Measurements from ENCODE around the gene LAMC3.

LAMC3 gene

GRCh38 chr9:131125288-131126058 is 116.5 kb downstream of the LAMC3 start, which contains the start of gene NUP214:
Gene NUP214 (plus strand): TSS chr9:131125586. CDS start chr9:131125705, 119 bp downstream.
- DNase-seq, result peak; percentile 99

DNA sequence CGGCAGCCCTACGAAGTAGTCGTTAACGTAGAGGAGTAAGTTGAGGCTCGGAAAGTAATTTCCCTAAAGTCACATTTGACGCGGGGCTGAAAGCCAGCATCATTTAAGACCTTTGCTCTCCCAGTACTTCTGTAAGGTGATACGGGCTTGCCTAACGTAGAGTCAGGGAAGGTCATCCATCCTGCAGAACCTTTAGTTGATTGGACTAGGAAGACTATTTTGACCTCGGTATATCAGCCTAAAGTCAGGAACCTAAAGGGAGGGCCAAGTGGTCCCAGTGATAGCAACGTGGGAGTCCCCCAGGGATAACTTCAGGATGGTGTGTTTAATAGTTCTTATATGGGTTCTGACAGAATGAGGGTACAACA is 117.1 kb downstream of the LAMC3 start:
- no peak for DNase-seq

DNA sequence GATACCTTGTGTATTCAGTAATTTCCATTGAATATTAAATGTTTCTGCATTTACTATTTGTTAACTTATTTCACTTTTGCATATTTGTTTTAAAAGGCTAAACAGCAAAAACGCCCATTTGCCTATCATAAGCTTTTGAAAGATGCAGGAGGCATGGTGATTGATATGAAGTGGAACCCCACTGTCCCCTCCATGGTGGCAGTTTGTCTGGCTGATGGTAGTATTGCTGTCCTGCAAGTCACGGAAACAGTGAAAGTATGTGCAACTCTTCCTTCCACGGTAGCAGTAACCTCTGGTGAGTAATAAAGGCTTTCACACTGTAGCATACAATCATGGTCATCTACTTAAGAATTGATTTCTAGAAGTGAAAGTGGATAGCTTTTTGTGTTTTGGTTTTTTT is 120.2 kb downstream of the LAMC3 start:
- no peak for DNase-seq

DNA sequence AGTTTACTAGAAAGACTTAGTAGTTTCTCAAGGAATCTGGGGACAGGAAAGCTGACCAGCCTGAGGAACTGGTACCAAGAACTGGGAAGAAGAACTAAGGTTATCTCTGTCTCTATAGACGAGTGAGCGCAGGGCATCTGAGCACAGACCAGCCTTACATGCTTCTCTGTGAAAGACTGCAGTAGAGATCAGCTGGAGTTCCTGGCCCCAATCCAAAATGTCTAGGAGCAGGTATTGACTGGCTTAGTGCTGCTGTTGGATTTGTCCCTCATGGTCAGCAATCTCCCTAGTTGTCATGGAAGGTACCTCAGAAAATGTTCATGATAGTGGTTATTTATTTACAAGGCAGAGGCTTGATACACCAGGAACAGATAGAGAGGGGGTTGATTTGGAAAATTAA is 129.7 kb downstream of the LAMC3 start:
- DNase-seq, result no peak

GRCh38 chr9:131140112-131140511 is 131.1 kb downstream of the LAMC3 start:
- DNase-seq, result no peak

DNA sequence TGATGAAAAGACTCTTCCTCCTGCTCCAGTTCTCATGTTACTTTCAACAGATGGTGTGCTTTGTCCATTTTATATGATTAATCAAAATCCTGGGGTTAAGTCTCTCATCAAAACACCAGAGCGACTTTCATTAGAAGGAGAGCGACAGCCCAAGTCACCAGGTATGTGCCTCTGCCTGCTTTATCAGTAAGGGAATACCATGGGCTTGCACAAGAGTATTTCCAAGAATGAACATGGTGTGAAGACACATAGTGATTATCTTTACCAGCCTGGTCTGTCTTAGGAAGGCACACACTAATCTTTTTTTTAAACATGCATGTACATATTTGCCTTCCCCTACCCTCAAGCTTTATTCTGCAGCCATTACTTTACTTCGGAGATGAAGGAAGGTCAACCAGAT is 131.6 kb downstream of the LAMC3 start:
- DNase-seq, result no peak

DNA sequence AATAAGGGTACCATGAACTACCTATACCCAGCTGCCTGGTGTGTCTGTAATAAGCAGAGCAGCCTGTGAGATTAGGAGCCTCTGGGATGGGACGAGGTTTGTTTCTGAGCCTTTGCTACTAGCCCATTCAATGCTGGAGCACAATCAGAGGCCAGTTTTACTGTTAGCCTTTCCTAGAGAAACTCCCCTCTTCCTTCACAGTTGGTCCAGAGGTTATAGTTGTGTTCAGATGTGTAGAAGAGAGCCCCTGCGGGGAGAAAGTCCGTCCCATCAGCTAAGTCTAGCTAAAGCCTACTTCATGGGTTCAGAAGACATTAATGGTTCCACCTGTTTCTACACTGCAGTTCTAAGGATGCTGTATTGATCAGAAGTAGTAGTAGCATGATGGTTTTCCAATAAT is 133.2 kb downstream of the LAMC3 start:
- DNase-seq, result no peak
